Germinal center (tissue), 1 donor: ENCODE results near the gene MVP.
A peak's percentile ranks its signal among the peaks of the same experiment; 100 is the strongest.
"Not testable (repeated sequence)": the region's sequence is repeated elsewhere in the genome, so short reads cannot be mapped to it uniquely, and the experiment has no call there.

ENCODE experiments used
- DNase-seq: peaks from one replicate; pipeline ENCODE4 v3.0.0; 2012; ENCODE audit warnings: mixed read lengths, low spot score

MVP gene

GRCh38 chr16:29843931-29844330 lies 23.7 kb downstream of the MVP start:
- DNase-seq = no peak

- no peak for DNase-seq
These were observed 24.5 kb downstream of the MVP start for GRCh38 chr16:29844575-29845331.

- no peak for DNase-seq
These were observed 25.4 kb downstream of the MVP start for GRCh38 chr16:29845656-29846055.

GRCh38 chr16:29848420-29849297 lies 28.4 kb downstream of the MVP start:
- peak; percentile 81 for DNase-seq

- no peak for DNase-seq
These were observed 29.2 kb downstream of the MVP start for GRCh38 chr16:29849505-29849904.

GRCh38 chr16:29850998-29851397 lies 30.7 kb downstream of the MVP start:
- no peak for DNase-seq

- no peak for DNase-seq
These were observed 32.4 kb downstream of the MVP start for GRCh38 chr16:29852654-29853053.

- DNase-seq = no peak
These were observed 34.3 kb downstream of the MVP start for GRCh38 chr16:29854520-29855100.

GRCh38 chr16:29857133-29857760 lies 37.0 kb downstream of the MVP start:
- DNase-seq = no peak

- DNase-seq = no peak
These were observed 38.0 kb downstream of the MVP start for GRCh38 chr16:29858149-29858849.

- DNase-seq = no peak
These were observed 38.7 kb downstream of the MVP start for GRCh38 chr16:29858974-29859373.

- DNase-seq = no peak
These were observed 40.0 kb downstream of the MVP start for GRCh38 chr16:29860218-29860617.

- DNase-seq = no peak
These were observed 42.2 kb downstream of the MVP start for GRCh38 chr16:29862383-29862883.

GRCh38 chr16:29862884-29863668 lies 42.8 kb downstream of the MVP start, which contains the start of gene CDIPT:
Gene CDIPT, minus strand, starts transcription at chr16:29863226. Its CDS starts 369 bp downstream, at chr16:29862857.
- peak; percentile 91 for DNase-seq

GRCh38 chr16:29863669-29863984 lies 43.4 kb downstream of the MVP start:
- no peak for DNase-seq

- DNase-seq = no peak
These were observed 43.9 kb downstream of the MVP start for GRCh38 chr16:29864205-29864604.

- no peak for DNase-seq
These were observed 48.2 kb downstream of the MVP start for GRCh38 chr16:29868396-29869009.

- DNase-seq = not testable (repeated sequence)
These were observed 48.8 kb downstream of the MVP start for GRCh38 chr16:29869067-29869466.

GRCh38 chr16:29871822-29872546 lies 51.7 kb downstream of the MVP start:
- no peak for DNase-seq

GRCh38 chr16:29873319-29873718 lies 53.1 kb downstream of the MVP start:
- no peak for DNase-seq
